CD14-positive monocyte (primary cell): Measurements from ENCODE around the gene ROBO1. TPM values are rescaled to one million over a fixed set of nuclear protein-coding genes. Genes with fewer than 3 reads are reported as not detected.

Experiments
- DNase-seq, 3 donors: peaks; one replicate each; pipeline ENCODE4 v3.0.0-alpha.2; 2011 to 2022
- H2AFZ ChIP-seq: 2 replicates; pipeline ENCODE4 v1.6.0; 2012; ENCODE audit warnings: mild to moderate bottlenecking, low read depth, low read length, inconsistent platforms; ENCODE audit not compliant: insufficient read depth, poor library complexity, severe bottlenecking
- H3K27ac ChIP-seq, 2 donors: 1 replicate in 1 of 2; 2 replicates in 1 of 2; pipeline ENCODE4 v1.5.1; 2012 to 2013; ENCODE audit warnings: low read length in 2 of 2, control low read depth in 1 of 2, inconsistent platforms in 1 of 2, low read depth in 1 of 2, mild to moderate bottlenecking in 1 of 2
- H3K27me3 ChIP-seq, 2 donors: one replicate each; pipeline versions ENCODE4 v1.6.0 to v1.6.1; 2011 to 2013; ENCODE audit warnings: low read length in 2 of 2; ENCODE audit not compliant: control insufficient read depth in 2 of 2, insufficient read depth in 2 of 2
- H3K36me3 ChIP-seq, 2 donors: replicated peaks in 1 of 2; 1 replicate in 1 of 2; 2 replicates in 1 of 2; pipeline versions ENCODE4 v1.5.1 to v1.6.1; 2012 to 2013; ENCODE audit warnings: low read length in 2 of 2, control low read depth in 1 of 2, inconsistent platforms in 1 of 2, mild to moderate bottlenecking in 1 of 2; ENCODE audit not compliant: insufficient read depth in 2 of 2, control insufficient read depth in 1 of 2
- H3K4me1 ChIP-seq, 2 donors: 1 replicate in 1 of 2; 2 replicates in 1 of 2; pipeline versions ENCODE4 v1.5.1 to v1.6.1; 2012 to 2013; ENCODE audit warnings: low read length in 2 of 2, control low read depth in 1 of 2, inconsistent platforms in 1 of 2, mild to moderate bottlenecking in 1 of 2, moderate library complexity in 1 of 2; ENCODE audit not compliant: insufficient read depth in 2 of 2, control insufficient read depth in 1 of 2
- H3K4me2 ChIP-seq: replicated peaks from 2 replicates; pipeline ENCODE3; 2012; ENCODE audit warnings: low read length, moderate library complexity, mild to moderate bottlenecking; ENCODE audit not compliant: poor library complexity, severe bottlenecking; ENCODE audit errors: extremely low read depth
- H3K4me3 ChIP-seq, 3 experiments: fragments of 200-600 bp in 1 of 3; sonication (generic) in 1 of 3; replicated peaks in 1 of 3; 1 replicate in 2 of 3; 2 replicates in 1 of 3; pipeline ENCODE4 v1.5.1; 2011 to 2013; ENCODE audit warnings: low read length in 3 of 3, mild to moderate bottlenecking in 3 of 3, control low read depth in 2 of 3, low read depth in 2 of 3, inconsistent platforms in 1 of 3, moderate library complexity in 1 of 3
- H3K79me2 ChIP-seq: 2 replicates; pipeline ENCODE4 v1.6.0; 2012; ENCODE audit warnings: mild to moderate bottlenecking, control low read depth, inconsistent platforms, low read length, moderate library complexity; ENCODE audit not compliant: insufficient read depth
- H3K9ac ChIP-seq: 2 replicates; pipeline ENCODE4 v1.6.0; 2017; ENCODE audit warnings: low read length, mild to moderate bottlenecking; ENCODE audit not compliant: insufficient read depth, poor library complexity, severe bottlenecking
- H3K9me3 ChIP-seq, 2 donors: replicated peaks in 1 of 2; 1 replicate in 1 of 2; 2 replicates in 1 of 2; pipeline versions ENCODE4 v1.5.1 to v1.6.1; 2012 to 2013; ENCODE audit warnings: low read length in 2 of 2, control low read depth in 1 of 2; ENCODE audit not compliant: control insufficient read depth in 1 of 2, insufficient read depth in 1 of 2
- H4K20me1 ChIP-seq: 2 replicates; pipeline ENCODE4 v1.6.0; 2012; ENCODE audit warnings: mild to moderate bottlenecking, low read length, control low read depth, moderate library complexity; ENCODE audit not compliant: insufficient read depth
- H3K27ac Mint-ChIP-seq, 7 donors: one replicate each; pipeline ENCODE4 v1.8.0; 2020; ENCODE audit warnings: mild to moderate bottlenecking in 7 of 7, mixed read lengths in 7 of 7, moderate library complexity in 6 of 7, inconsistent platforms in 2 of 7
- H3K27me3 Mint-ChIP-seq, 3 donors: one replicate each; pipeline ENCODE4 v1.8.0; 2021 to 2022; ENCODE audit warnings: low read depth in 3 of 3, mild to moderate bottlenecking in 3 of 3, mixed read lengths in 3 of 3, moderate library complexity in 3 of 3, inconsistent platforms in 1 of 3
- H3K36me3 Mint-ChIP-seq, 2 donors: one replicate each; pipeline ENCODE4 v1.8.0; 2020; ENCODE audit warnings: mixed read lengths in 2 of 2, inconsistent platforms in 1 of 2, mild to moderate bottlenecking in 1 of 2
- H3K4me1 Mint-ChIP-seq: one replicate; pipeline ENCODE4 v1.8.0; 2020; ENCODE audit warnings: mild to moderate bottlenecking, mixed read lengths
- H3K4me3 Mint-ChIP-seq, 2 donors: one replicate each; pipeline ENCODE4 v1.8.0; 2020; ENCODE audit warnings: mild to moderate bottlenecking in 2 of 2, mixed read lengths in 2 of 2, moderate library complexity in 1 of 2
- H3K9me3 Mint-ChIP-seq, 7 donors: one replicate each; pipeline ENCODE4 v1.8.0; 2020 to 2022; ENCODE audit warnings: mixed read lengths in 7 of 7, mild to moderate bottlenecking in 6 of 7, moderate library complexity in 6 of 7, inconsistent platforms in 2 of 7
- WGBS: methylation state at CpG from one replicate; pipeline ENCODE4 v1.1.5; 2013; ENCODE audit warnings: missing lambda C conversion rate; ENCODE audit not compliant: insufficient coverage; 5-methylcytosine and 5-hydroxymethylcytosine counted together
- intact Hi-C, 2 donors: fragments of 100-400 bp; cut with micrococcal nuclease; formaldehyde crosslinking; loops; one replicate each; pipeline versions ENCODE4 v1.15.0 to v1.15.1; 2023
- polyA plus RNA-seq, 3 donors: library from polyadenylated mRNA; depleted of rRNA in 1 of 3; unstranded in 2 of 3; stranded (reverse) in 1 of 3; fragments of 300-500 nt in 2 of 3; fragments of >200 nt in 1 of 3; fragmentation: Illumina TruSeq in 2 of 3; gene quantifications; 1 replicate in 2 of 3; 2 replicates in 1 of 3; pipeline ENCODE4 v1.2.3, GENCODE V29; 2012 to 2021
- TF ChIP-seq, protein P1 (sequence below): fragments of 200-600 bp; IDR thresholded peaks from one replicate; pipeline ENCODE4 v1.8.0; 2022; ENCODE audit warnings: antibody characterized with exemption, mild to moderate bottlenecking

ROBO1 gene
- polyA plus RNA-seq, 3 donors: 0.09 to 0.10 TPM; not detected in 1

DNA sequence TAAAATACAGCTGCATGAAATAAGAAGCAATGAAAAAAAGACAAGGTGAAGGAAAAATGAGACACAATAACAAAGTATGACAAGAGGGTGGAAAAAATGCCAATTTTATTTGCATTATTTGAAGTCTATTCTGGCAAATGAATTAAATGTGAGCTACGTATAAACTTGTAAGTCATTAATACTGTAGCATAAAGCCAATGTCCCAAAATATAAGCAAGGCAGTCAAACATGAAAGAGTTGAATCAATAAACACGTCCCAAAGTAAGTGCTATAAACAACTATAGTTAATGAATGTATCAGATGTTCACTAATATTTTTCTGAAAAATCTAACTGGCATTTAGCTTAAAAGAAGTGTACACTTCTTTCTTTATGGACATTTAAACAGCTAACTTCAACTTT is 481.9 kb downstream of the ROBO1 start:
- TF ChIP-seq, protein P1, sequence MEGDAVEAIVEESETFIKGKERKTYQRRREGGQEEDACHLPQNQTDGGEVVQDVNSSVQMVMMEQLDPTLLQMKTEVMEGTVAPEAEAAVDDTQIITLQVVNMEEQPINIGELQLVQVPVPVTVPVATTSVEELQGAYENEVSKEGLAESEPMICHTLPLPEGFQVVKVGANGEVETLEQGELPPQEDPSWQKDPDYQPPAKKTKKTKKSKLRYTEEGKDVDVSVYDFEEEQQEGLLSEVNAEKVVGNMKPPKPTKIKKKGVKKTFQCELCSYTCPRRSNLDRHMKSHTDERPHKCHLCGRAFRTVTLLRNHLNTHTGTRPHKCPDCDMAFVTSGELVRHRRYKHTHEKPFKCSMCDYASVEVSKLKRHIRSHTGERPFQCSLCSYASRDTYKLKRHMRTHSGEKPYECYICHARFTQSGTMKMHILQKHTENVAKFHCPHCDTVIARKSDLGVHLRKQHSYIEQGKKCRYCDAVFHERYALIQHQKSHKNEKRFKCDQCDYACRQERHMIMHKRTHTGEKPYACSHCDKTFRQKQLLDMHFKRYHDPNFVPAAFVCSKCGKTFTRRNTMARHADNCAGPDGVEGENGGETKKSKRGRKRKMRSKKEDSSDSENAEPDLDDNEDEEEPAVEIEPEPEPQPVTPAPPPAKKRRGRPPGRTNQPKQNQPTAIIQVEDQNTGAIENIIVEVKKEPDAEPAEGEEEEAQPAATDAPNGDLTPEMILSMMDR: no peak
- WGBS: no CpG with 5 or more reads among the region's 2 CpGs
- Mint-ChIP-seq H3K36me3 (no peaks in the 10 kb centered on the region), H3K4me1 (no peaks in the 10 kb centered on the region), H3K27ac (no peak overlapping the region), H3K4me3 (no peak overlapping the region), H3K9me3 (peaks cover 0 to 4% (median 0%) of the 10 kb centered on the region in 7 donors), H3K27me3 (no peaks in the 10 kb centered on the region)
- no peak overlapping the region for H3K4me3 ChIP-seq
- no peak overlapping the region for H2AFZ ChIP-seq
- H3K4me2 ChIP-seq: no peak overlapping the region
- H4K20me1 ChIP-seq: no peaks in the 10 kb centered on the region
- no peaks in the 10 kb centered on the region for H3K9me3 ChIP-seq
- intact Hi-C loops: no loop called here
- H3K36me3 ChIP-seq: no peaks in the 10 kb centered on the region
- H3K4me1 ChIP-seq: no peaks in the 10 kb centered on the region
- H3K79me2 ChIP-seq: no peaks in the 10 kb centered on the region
- H3K27me3 ChIP-seq: no peaks in the 10 kb centered on the region
- DNase-seq: no peak
- no peak overlapping the region for H3K9ac ChIP-seq
- no peak overlapping the region for H3K27ac ChIP-seq

DNA sequence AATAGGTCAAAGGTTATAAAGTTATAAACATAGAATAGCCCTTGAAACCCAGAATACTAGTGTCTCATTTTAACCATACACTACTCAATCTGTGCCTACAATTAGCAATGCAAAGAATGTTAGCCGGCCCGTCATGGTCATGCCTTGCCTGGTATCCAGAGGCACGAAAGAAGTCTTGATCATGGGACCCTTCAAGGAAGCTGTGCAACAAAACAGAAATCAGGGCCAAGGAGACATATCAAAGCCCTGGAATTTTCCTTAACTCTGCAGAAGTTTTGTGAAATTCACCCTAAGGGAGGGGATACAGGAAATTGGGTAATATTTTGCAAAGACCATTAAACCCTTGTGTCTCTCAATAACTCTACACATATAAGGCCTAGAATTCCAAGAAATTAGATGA is 482.4 kb downstream of the ROBO1 start:
- H3K27me3 Mint-ChIP-seq: no peaks in the 10 kb centered on the region
- H3K27ac Mint-ChIP-seq: peak overlapping the region in 1 of 7 donors; percentile 23
- H3K36me3 Mint-ChIP-seq: no peaks in the 10 kb centered on the region
- H3K79me2 ChIP-seq: no peaks in the 10 kb centered on the region
- H3K4me2 ChIP-seq: no peak overlapping the region
- peaks cover 0 to 4% (median 0%) of the 10 kb centered on the region in 7 donors for H3K9me3 Mint-ChIP-seq
- H3K4me1 Mint-ChIP-seq: no peaks in the 10 kb centered on the region
- TF ChIP-seq, protein P1: no peak
- H3K4me1 ChIP-seq: no peaks in the 10 kb centered on the region
- WGBS: 100% methylated on average over 3 of the region's 3 CpGs
- no peaks in the 10 kb centered on the region for H3K27me3 ChIP-seq
- H3K9me3 ChIP-seq: no peaks in the 10 kb centered on the region
- H3K4me3 Mint-ChIP-seq: no peak overlapping the region
- H3K4me3 ChIP-seq: no peak overlapping the region
- DNase-seq: no peak
- no peak overlapping the region for H3K9ac ChIP-seq
- H2AFZ ChIP-seq: no peak overlapping the region
- no peaks in the 10 kb centered on the region for H4K20me1 ChIP-seq
- no peaks in the 10 kb centered on the region for H3K36me3 ChIP-seq
- no peak overlapping the region for H3K27ac ChIP-seq
- intact Hi-C loops: no loop called here
